HG02759 (cell line): ENCODE results near the gene XIST.
"Not testable (repeated sequence)": the region's sequence is repeated elsewhere in the genome, so short reads cannot be mapped to it uniquely, and the experiment has no call there.

Experiments used
- ATAC-seq: cut with Tn5 transposase; IDR thresholded peaks from one replicate; pipeline ENCODE4 v1.9.1; 2021; ENCODE audit warnings: mild to moderate bottlenecking, moderate library complexity; ENCODE audit not compliant: unreplicated experiment

The XIST gene

DNA sequence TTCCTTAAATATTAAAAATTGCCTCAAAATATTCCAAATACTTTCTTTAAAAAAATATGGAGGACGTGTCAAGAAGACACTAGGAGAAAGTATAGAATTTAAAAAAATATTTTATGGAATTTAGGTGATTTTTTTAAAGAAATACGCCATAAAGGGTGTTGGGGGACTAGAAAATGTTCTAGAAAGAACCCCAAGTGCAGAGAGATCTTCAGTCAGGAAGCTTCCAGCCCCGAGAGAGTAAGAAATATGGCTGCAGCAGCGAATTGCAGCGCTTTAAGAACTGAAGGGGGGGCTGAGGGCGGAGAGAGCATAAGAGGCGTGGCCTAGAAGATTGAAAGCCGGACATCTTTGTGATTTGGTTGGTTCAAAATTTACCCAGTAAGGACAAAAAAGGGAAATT, at the start of gene XIST:
XIST (minus strand) TSS at position 248 of the 400 bp plus-strand sequence.
- no peak for ATAC-seq

DNA sequence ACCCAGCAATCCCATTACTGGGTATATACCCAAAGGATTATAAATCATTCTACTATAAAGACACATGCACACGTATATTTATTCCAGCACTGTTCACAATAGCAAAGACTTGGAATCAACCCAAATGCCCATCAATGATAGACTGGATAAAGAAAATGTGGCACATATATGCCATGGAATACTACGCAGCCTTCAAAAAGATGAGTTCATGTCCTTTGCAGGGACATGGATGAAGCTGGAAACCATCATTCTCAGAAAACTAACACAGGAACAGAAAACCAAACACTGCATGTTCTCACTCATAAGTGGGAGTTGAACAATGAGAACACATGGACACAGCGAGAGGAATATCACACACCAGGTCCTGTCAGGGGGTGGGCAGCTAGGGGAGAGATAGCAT, 45.8 kb upstream of the XIST start:
- ATAC-seq: not testable (repeated sequence)

DNA sequence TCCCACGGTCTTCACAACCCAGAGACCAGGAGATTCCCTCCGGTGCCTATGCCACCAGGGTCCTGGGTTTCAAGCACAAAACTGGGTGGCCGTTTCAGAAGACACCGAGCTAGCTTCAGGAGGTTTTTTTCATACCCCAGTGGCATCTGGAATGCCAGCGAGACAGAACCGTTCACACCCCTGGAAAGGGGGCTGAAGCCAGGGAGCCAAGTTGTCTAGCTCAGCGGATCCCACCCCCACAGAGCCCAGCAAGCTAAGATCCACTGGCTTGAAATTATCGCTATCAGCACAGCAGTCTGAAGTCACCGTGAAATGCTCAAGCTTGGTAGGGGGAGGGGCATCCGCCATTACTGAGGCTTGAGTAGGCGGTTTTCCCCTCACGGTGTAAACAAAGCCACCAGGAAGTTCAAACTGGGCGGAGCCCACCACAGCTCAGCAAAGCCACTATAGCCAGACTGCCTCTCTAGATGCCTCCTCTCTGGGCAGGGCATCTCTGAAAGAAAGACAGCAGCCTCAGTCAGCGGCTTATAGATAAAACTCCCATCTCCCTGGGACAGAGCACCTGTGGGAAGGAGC, 40.1 kb upstream of the XIST start:
- ATAC-seq: not testable (repeated sequence)

DNA sequence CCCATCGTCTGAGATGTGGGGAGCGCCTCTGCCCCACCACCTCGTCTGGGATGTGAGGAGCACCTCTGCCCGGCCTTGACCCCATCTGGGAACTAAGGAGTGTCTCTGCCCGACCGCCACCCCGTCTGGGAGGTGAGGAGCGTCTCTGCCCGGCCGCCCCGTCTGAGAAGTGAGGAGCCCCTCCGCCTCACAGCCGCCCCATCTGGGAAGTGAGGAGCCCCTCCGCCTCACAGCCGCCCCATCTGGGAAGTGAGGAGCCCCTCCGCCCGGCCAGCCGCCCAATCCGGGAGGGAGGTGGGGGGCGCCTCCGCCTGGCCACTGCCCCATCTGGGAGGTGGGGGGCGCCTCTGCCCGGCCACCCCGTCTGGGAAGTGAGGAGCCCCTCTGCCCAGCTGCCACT, 29.7 kb upstream of the XIST start:
- not testable (repeated sequence) for ATAC-seq

DNA sequence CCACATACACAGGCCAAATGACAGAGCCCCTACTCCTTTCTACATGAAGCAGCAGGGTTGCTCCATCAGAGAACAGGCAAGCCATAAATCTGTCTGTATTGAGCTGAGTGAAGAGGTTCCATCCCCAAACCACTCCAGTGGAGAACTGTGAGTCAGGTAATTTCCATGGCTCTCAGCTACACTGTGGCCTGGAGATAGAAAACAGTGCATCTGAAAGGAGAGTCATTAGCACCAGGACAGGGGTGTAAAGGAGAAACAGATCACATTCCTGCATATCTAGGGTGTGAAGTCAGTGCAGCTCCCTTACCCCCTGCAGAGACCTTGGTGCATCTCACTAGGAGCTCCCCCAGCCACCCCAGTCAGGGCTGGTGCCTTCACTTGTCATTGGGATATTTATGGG, 25.2 kb upstream of the XIST start:
- ATAC-seq: no peak

DNA sequence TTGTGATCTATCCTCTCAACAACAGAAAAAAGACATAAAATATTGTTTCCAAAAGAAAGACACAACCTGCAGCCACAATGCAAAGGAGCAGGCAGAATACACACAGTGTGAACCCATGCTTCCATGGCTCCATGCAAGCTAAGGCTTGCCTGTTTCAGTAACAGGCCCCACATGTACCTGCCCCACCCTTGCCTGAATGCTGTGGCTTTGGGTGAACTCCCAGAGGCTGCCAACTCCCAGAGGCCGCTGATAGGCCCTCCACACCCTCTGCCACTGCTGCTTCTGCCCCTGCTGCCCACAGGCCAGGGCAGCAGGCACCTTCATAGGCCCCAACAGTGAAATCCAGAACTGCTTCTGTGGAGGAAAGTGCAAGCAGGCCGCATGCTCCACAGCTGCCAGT, 24.4 kb upstream of the XIST start:
- ATAC-seq: no peak

DNA sequence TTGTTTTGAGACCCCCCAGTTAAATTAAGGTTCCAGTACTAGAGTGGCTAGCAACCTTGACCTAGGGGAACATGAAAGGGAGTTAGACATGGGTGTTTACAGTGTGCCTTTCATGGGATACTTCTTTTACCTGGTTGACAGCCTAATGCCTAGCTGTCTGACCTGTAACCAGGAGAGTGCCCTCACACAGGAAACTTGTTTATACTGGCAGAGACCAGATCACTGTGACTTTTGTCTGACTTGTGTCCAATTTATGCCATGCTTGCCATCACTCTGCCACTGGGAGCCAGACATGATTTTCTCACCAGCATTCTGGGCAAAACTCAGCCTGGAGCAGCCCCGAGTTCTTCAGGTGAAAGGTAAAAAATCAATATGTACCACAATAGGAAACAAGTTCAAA, 16.4 kb upstream of the XIST start:
- ATAC-seq: no peak

DNA sequence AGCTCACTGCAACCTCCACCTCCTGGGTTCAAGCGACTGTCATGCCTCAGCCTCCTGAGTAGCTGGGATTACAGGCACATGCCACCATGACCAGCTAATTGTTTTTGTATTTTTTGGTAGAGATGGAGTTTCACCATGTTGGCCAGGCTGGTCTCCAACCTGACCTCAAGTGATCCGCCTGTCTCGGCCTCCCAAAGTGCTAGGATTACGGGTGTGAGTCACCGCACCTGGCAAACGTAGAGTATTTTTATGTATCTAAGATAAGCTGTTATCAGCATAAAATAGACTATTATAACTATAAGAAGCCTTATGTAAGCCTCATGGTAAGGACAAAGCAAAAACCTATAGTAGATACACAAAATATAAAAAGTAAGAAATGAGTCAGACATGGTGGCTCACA, 14.6 kb upstream of the XIST start:
- no peak for ATAC-seq

DNA sequence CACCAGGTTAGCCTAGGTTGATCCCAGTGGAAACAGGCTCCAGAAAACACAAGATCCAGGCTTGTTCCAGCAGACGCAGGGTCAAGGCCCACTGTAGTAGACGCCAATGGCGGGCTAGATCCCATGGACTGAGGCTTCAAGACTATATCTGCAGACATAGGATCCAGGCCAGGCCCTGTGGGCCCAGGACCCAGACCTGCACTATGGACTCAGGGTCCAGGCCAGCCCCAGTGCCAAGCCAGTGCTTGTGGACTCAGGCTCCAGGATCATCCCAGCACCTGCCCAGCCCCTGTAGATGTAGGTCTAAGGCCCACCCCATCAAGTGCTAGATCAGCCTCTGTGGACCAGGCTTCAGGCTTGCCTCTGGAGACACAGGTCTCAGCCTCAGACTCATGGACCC, 11.3 kb upstream of the XIST start:
- ATAC-seq: no peak

DNA sequence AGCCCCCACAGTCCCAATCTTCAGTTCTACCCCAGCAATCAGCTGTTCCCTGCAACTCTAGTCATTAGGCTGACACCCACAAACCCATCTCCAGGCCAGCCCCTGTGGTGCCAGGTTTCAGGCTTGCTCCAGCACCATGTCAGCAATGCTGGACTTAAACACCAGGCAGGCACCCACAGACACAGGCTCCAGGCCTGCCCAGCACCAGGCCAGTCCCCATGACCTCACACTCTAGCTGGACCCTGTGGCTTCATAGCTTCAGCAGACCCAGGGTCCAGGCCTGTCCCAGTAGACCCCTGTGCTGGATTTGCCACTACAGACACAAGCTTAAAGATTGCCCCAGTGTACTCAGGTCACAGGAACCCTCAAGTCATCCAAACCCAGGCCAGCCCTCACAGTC, 10.8 kb upstream of the XIST start:
- no peak for ATAC-seq

DNA sequence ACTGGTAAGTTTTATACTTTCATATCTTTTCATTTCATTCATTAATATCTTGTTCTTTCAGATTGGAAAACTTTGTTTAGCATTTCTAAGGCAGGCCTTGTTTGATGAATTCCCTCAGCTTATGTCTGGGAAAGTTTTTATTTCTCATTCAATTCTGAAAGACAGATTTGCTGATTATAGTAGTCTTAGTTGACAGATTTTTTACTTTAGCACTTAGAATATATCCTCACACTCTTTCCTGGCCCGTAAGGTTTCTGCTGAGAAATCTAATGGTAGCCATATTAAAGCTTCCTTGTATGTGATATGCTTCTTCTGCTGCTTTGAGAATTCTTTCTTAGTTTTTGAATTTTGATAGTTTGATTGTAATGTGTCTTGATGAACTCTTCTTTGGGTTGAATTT, 7.1 kb upstream of the XIST start:
- no peak for ATAC-seq

DNA sequence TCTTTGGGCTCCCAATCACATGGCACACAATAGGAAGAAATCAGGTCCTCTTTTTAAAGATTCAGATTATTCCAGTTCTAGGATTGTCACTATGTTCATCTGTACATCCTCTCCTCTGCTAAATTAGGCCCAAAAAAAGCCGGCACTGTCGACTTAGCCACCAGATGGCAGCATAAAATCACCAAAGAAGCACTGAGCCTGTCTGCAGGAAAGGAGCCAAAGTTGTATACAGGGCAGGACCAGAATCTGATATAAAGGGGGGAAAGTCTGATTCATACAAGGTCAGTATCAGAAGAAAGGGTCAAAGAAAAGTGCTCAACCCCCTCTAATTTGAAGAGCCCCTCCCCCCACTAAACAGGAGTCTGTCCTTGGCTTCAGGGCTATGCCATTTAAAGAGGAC, 3.0 kb upstream of the XIST start:
- no peak for ATAC-seq

DNA sequence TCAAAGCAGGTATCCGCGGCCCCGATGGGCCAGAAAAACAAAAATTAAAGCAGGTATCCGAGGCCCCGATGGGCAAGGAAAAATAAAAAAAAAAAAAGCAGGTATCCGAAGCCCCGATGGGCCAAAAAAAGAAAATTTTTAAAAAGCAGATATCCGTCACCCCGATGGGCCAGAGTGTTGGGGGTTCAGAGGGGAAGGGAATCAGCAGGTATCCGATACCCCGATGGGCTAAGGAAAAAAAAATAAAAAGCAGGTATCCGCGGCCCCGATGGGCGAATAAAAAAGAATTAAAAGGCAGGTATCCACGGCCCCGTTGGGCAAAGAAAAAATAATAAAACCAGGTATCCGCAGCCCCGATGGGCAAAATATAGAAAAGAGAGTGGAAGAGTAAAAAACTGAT, 492 bp downstream of the XIST start:
- no peak for ATAC-seq

DNA sequence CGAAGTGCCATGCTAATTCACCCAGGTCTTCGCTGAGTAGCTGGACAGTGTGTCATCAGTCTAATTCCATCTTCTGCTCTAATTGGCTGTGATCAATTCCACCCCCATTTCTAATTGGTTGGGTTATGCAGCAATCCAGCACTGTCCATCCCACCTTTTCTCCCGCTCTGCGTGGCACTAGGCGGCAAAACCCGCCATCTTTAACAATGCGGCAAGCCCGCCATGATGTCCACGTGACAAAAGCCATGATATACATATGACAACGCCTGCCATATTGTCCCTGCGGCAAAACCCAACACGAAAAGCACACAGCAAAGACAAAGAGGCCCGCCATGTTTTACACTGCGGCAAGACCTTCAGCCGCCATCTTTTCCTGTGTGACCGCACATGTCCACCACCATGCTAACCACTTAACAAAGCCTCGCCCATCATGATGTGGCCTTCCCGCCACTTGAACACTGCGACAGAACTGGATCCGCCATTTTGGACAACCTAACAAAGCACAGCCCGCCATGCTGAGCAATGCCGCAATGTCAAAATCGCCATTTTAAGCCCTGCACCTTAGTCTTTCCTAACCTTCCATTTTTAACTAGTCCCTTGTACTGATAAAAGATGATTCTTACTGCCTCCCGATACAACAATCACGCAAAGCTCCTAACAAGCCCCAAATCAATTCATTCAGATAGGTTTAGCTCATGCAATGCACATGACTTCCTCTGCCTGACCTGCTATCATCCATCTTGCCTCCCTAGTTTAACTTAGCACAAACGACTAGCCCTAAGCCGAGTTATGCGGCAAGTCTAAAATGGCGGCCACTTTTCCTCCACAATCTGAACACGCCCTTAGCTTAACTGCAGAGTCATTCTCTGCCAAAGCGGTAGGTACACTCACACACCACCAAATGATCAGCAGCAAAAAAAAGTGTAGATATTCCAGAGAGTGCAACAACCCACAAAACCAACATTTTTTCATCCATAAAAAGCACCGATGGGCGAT, 1.2 kb downstream of the XIST start:
- no peak for ATAC-seq

DNA sequence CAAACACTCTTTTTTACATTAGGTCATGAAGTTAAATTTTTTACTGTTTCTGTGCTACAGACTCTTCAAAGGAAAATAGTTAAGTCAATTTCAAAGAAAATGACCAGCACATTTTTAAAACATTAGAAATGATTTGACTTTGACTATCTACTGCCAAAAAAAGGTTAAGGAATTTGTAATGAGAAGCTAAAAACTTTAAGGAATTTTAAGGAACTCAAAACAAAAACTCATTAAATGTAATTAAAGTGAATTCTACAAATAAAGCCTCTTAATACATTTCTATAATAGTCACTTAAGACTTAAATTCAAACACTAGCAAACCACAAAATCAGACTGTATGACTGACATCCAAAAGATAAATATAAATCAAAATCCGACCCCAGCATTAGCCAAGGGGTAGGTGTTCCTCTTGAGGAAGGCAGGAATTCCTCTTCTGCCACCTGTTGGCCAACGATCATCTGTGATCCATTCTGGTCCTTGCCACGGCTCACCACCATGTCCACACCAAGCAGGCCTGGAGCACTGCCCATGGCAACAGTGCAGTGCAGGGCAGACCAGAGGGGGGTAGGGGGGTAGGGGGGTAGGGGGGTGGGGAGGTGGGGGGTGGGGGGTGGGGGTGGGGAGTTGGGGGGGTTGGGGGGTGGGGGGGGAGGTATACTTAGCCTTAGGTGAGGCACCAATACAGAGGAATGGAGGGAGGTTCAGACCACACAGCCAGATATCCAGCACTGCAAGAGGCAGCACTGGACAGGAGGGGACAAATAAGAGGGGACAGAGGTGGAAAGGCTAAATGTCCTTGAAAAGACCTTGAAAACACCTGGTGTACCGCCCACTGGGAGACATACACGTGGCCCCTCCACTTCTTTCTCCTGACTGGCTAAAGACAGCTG, 2.1 kb downstream of the XIST start:
- ATAC-seq: no peak

DNA sequence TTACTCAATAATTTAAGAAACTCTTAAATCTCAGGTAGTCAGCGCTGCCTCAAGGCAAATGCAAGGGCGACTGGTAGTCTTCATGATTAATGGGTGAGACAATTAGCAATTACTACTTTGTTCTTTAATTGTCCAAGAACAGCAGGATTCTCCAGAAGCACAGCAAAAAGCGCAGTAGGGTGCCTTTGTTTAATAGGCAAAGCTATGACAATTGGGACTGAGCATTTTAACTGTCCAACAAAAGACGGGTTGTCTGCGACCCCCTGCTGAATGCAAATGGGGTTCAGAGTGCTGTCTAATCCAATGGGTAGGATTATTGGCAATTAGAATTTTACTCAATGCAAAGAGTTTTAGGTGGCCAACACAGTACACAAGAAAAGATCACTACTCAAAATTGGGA, 3.4 kb downstream of the XIST start:
- no peak for ATAC-seq

DNA sequence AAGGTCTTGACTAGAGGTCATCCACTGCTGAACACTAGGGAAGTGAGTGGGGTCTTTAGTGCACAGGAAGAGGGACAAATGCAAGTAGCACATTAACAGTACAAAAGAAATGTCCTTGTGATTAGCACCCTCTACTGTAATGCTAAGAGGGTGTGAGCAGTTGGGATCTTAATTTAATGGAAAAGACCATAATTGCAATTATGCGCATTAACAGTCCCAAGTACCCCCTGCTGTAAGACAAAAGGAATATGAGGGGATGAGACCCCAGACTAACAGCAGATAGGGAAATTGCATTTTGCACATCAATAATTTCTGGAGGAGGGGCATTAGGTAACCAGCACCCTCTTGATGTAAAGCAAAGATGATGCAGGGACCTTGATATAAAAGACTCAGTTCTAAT, 4.5 kb downstream of the XIST start:
- no peak for ATAC-seq

DNA sequence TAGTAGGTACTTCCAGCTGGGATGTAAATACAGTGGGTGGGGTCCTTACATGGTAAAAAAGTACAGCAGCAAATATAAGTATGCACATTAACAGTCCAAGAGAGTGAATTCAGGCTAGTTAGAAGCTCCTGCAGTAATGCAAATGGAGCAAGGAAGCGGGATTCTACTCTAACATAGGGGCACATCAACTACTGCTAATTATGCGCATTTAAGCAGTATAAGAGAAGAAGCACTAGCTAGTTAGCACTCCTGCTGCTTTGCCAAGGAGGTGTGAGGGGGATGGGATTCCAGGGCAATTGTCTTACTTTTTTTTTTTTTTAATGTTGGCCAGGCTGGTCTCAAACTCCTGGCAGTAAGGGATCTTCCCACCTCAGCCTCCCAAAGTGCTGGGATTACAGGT, 5.4 kb downstream of the XIST start:
- ATAC-seq: no peak

DNA sequence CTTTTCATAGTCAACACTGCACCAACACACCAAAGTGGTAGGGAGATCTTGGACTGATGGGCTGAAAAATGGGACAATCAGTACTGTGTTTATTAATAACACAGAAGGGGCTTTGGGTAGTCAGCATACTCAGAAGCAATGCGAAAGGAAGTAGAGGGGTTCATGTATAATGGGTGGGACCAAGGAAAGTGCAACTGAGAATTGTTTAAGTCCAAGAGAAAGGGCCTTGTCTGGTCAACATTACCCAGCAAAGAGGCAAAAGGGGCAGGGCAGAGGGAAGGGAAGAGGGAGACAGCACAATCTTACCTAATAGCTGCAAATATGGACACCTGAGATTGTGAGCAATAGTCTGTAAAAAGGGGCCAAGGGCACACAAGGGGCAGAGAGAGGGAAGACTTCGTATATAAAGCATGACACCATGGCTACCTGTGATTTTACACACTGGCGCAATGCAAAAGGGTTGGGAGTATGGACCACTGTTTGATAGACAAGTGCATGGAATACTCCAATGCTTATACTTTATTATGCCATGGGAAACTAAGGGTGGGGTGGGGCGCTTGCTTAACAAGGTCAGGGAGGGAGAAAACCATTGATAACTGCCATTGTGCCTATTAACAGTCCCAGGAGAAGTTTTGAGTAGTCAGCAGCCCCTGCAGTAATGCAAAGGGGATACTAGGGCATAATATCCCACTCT, 9.8 kb downstream of the XIST start:
- no peak for ATAC-seq

DNA sequence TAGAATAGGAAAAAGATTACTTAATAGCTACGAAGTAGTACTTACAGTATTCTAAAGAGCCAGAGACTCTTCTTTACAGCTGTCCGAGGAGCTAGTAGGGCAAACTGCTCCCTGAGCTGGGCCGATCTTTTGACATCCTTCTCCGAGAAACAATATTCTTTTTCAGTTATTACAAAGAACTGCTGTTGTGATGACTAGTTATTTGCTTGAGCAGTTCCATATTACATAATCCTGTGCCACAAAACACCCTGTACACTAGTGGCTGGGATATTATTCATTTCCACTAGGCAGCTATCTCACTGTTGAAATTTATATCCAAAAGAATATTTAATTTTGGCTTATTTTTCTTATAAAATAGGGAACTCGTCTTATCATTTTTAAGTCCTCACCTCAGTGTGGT, 11.2 kb downstream of the XIST start:
- ATAC-seq: no peak
